Karpas-422 (cell line): Measurements from ENCODE around the gene LILRA5. TPM values are rescaled to one million over a fixed set of nuclear protein-coding genes. Genes with fewer than 3 reads are reported as not detected.
"Not testable (repeated sequence)": the region's sequence is repeated elsewhere in the genome, so short reads cannot be mapped to it uniquely, and the experiment has no call there.

ENCODE experiments used
- DNase-seq: peaks from one replicate; pipeline ENCODE4 v3.0.0-alpha.2; 2015
- H2AFZ ChIP-seq: fragments of 200-600 bp; sonication (generic); 2 replicates; pipeline ENCODE4 v1.6.1; 2014; ENCODE audit warnings: antibody characterized with exemption, low read length, mixed read lengths
- H3K27ac ChIP-seq: fragments of 200-600 bp; sonication (generic); 2 replicates; pipeline ENCODE4 v1.5.1; 2014; ENCODE audit warnings: mild to moderate bottlenecking, low read length, moderate library complexity
- H3K27me3 ChIP-seq: fragments of 200-600 bp; sonication (generic); 2 replicates; pipeline ENCODE4 v1.6.1; 2014; ENCODE audit warnings: low read length, mixed read lengths
- H3K36me3 ChIP-seq: fragments of 200-600 bp; sonication (generic); 2 replicates; pipeline ENCODE4 v1.6.1; 2014; ENCODE audit warnings: low read length, mixed read lengths; ENCODE audit not compliant: insufficient read depth
- H3K4me1 ChIP-seq: fragments of 200-600 bp; sonication (generic); 2 replicates; pipeline ENCODE4 v1.6.1; 2014; ENCODE audit warnings: mild to moderate bottlenecking, low read length, mixed read lengths
- H3K4me2 ChIP-seq: fragments of 200-600 bp; sonication (generic); 2 replicates; pipeline ENCODE4 v1.6.1; 2014; ENCODE audit warnings: low read length, low read depth, mild to moderate bottlenecking; ENCODE audit not compliant: poor library complexity, severe bottlenecking
- H3K4me3 ChIP-seq: fragments of 200-600 bp; sonication (generic); 2 replicates; pipeline ENCODE4 v1.5.1; 2014; ENCODE audit warnings: mild to moderate bottlenecking, antibody characterized with exemption, low read length, mixed read lengths
- H3K79me2 ChIP-seq: fragments of 200-600 bp; sonication (generic); 2 replicates; pipeline ENCODE4 v1.6.1; 2014; ENCODE audit warnings: mild to moderate bottlenecking, low read length, mixed read lengths
- H3K9ac ChIP-seq: fragments of 200-600 bp; sonication (generic); 2 replicates; pipeline ENCODE4 v1.6.0; 2014; ENCODE audit warnings: low read length
- H3K9me2 ChIP-seq: fragments of 200-600 bp; sonication (generic), shearing (Covaris generic); replicated peaks from 2 replicates; pipeline ENCODE4 v1.6.0; 2014; ENCODE audit warnings: mild to moderate bottlenecking, low read length, moderate library complexity; ENCODE audit not compliant: insufficient read depth
- H3K9me3 ChIP-seq: fragments of 300-700, 200-600 bp; sonication (generic); 2 replicates; pipeline ENCODE4 v1.6.1; 2014; ENCODE audit warnings: low read length, mixed read lengths
- H4K20me1 ChIP-seq: fragments of 200-600 bp; sonication (generic); 2 replicates; pipeline ENCODE4 v1.6.1; 2014; ENCODE audit warnings: mild to moderate bottlenecking, antibody characterized with exemption, low read length, low read depth; ENCODE audit not compliant: insufficient read depth
- total RNA-seq: library from RNA; depleted of rRNA; stranded (reverse); fragments of >200 nt; shearing (Covaris generic); gene quantifications from 2 replicates; pipeline ENCODE4 v1.2.3, GENCODE V29; 2014; ENCODE audit warnings: low replicate concordance

LILRA5 gene
- total RNA-seq, 1 experiment from 2014 or later = not detected

DNA sequence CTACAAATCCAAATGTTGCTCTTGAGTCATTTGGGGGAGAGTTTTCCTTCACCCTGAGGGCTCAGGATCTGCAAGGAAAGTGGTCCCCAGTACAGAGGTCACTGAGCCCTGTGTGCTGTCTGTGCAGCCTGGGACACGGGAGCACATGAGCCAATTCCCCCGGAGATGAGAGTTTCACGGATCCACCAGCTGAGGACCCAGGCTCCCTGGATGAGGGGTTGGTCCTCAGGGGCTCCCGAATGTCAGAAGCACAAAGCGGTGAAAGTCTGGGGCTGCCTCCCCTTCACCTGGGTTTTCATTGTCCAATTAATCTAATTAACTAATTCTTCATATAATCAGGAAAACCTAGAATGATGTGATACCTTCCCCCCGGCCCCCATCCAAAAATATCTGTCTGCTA lies 18.4 kb downstream of the LILRA5 start:
- Histone ChIP-seq H2AFZ (no peak overlapping the region), H3K4me1 (peaks cover 18% of the 10 kb centered on the region), H3K4me3 (no peak overlapping the region), H3K9ac (no peak overlapping the region), H4K20me1 (no peaks in the 10 kb centered on the region), H3K9me3 (no peaks in the 10 kb centered on the region), H3K36me3 (no peaks in the 10 kb centered on the region), H3K27me3 (no peaks in the 10 kb centered on the region), H3K27ac (no peak overlapping the region), H3K79me2 (no peaks in the 10 kb centered on the region), H3K9me2 (no peaks in the 10 kb centered on the region), H3K4me2 (no peak overlapping the region)
- no peak for DNase-seq

DNA sequence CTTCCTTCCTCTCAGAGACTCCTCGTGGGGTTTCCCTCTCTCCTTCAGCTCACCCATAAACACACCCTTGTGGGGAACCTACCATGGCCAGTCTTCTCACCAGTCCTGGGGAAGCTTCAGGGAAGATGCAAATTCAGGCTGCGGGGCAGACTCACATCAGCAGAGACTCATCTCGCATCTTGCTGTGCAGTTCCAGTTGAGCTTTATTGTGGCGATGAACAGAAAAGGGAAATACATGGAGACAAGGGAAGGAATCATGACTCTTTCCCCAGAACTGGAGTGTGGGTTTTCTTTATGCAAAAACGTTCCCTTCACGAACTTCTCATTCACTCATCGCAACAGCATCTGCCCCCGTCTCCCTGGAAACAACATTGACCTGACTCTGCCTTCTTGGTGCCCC lies 23.8 kb downstream of the LILRA5 start:
- H3K79me2 ChIP-seq, DNase-seq, H3K9me3 ChIP-seq, H4K20me1 ChIP-seq, H3K27ac ChIP-seq, H3K4me2 ChIP-seq, H2AFZ ChIP-seq, H3K9me2 ChIP-seq, H3K4me3 ChIP-seq, H3K36me3 ChIP-seq, H3K27me3 ChIP-seq, H3K9ac ChIP-seq: not testable (repeated sequence)
- H3K4me1 ChIP-seq = peaks cover 30% of the 10 kb centered on the region

DNA sequence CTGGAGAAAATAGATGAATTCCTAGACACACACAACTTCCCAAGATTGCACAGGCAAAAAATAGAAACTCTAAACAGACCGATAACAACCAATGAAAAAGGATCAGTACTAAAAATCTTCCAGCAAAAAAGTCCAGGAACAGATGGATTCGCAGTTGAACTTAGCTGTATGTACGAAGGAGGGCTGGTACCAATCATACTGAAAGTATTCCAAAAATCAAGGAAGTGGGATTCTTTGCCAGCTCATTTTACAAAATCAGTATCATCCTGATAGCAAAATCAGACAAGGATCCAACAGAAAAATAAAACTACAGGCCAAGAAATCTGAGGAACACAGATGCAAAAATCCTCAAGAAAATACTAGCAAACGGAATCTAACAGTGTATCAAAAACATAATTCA lies 25.5 kb downstream of the LILRA5 start:
- Histone ChIP-seq H3K27ac (no peak overlapping the region), H2AFZ (no peak overlapping the region), H4K20me1 (no peaks in the 10 kb centered on the region), H3K4me2 (no peak overlapping the region), H3K9me2 (no peaks in the 10 kb centered on the region), H3K4me1 (peaks cover 30% of the 10 kb centered on the region), H3K4me3 (no peak overlapping the region), H3K9ac (no peak overlapping the region), H3K27me3 (no peaks in the 10 kb centered on the region), H3K79me2 (no peaks in the 10 kb centered on the region), H3K36me3 (no peaks in the 10 kb centered on the region), H3K9me3 (no peaks in the 10 kb centered on the region)
- no peak for DNase-seq

GRCh38 chr19:54286283-54286682 lies 26.7 kb downstream of the LILRA5 start:
- H3K27ac ChIP-seq, DNase-seq: not testable (repeated sequence)

GRCh38 chr19:54285427-54286056 lies 27.4 kb downstream of the LILRA5 start:
- H3K9me2 ChIP-seq, H3K4me3 ChIP-seq: not testable (repeated sequence)

More at GRCh38 chr19:54286283-54286682, 26.7 kb downstream of the LILRA5 start:
- not testable (repeated sequence) for H3K9me3 ChIP-seq, H3K4me3 ChIP-seq, H3K27me3 ChIP-seq, H3K9ac ChIP-seq, H4K20me1 ChIP-seq, H3K79me2 ChIP-seq, H2AFZ ChIP-seq, H3K4me2 ChIP-seq, H3K9me2 ChIP-seq, H3K36me3 ChIP-seq
- H3K4me1 ChIP-seq = peaks cover 26% of the 10 kb centered on the region

GRCh38 chr19:54282686-54283470 lies 30.1 kb downstream of the LILRA5 start:
- Histone ChIP-seq H2AFZ (no peak overlapping the region), H3K79me2 (no peaks in the 10 kb centered on the region), H3K4me2 (no peak overlapping the region), H3K4me1 (peaks cover 7% of the 10 kb centered on the region; the same call in 1 of the 2 replicates), H3K9me2 (no peaks in the 10 kb centered on the region), H3K36me3 (no peaks in the 10 kb centered on the region), H4K20me1 (no peaks in the 10 kb centered on the region), H3K9ac (no peak overlapping the region), H3K27ac (no peak overlapping the region), H3K9me3 (no peaks in the 10 kb centered on the region), H3K4me3 (no peak overlapping the region), H3K27me3 (no peaks in the 10 kb centered on the region)
- DNase-seq = no peak

More at GRCh38 chr19:54285427-54286056, 27.4 kb downstream of the LILRA5 start:
- not testable (repeated sequence) for H3K4me2 ChIP-seq, DNase-seq, H2AFZ ChIP-seq, H4K20me1 ChIP-seq, H3K27me3 ChIP-seq, H3K9me3 ChIP-seq, H3K9ac ChIP-seq, H3K27ac ChIP-seq, H3K36me3 ChIP-seq, H3K79me2 ChIP-seq
- peaks cover 25% of the 10 kb centered on the region for H3K4me1 ChIP-seq

- not testable (repeated sequence) for H2AFZ ChIP-seq, H3K9me2 ChIP-seq, H3K27me3 ChIP-seq, H3K4me3 ChIP-seq, DNase-seq, H3K79me2 ChIP-seq, H3K4me2 ChIP-seq, H3K4me1 ChIP-seq, H3K27ac ChIP-seq, H4K20me1 ChIP-seq, H3K9me3 ChIP-seq, H3K36me3 ChIP-seq, H3K9ac ChIP-seq
Observed at GRCh38 chr19:54281729-54282075, 31.3 kb downstream of the LILRA5 start.

- no peak within 1 kb of the TSS for H3K4me3 ChIP-seq
- no peaks in the 10 kb centered on the region for H3K79me2 ChIP-seq
- H2AFZ ChIP-seq = no peak within 1 kb of the TSS
- no peak within 1 kb of the TSS for H3K27ac ChIP-seq
- no peaks in the 10 kb centered on the region for H3K9me2 ChIP-seq
- no peaks in the 10 kb centered on the region for H3K27me3 ChIP-seq
- H3K36me3 ChIP-seq = no peaks in the 10 kb centered on the region
- no peaks in the 10 kb centered on the region for H4K20me1 ChIP-seq
- H3K4me2 ChIP-seq = no peak within 1 kb of the TSS
- peaks cover 7% of the 10 kb centered on the region; the same call in 1 of the 2 replicates for H3K4me1 ChIP-seq
- no peak within 1 kb of the TSS for H3K9ac ChIP-seq
- no peaks in the 10 kb centered on the region for H3K9me3 ChIP-seq
- no peak for DNase-seq
Observed at GRCh38 chr19:54281007-54281728, 31.8 kb downstream of the LILRA5 start, which contains the start of gene LILRB2. LILRB2 (minus strand) TSS chr19:54281110; CDS start chr19:54280496, 614 bp downstream.
